ENCODE measurements around the gene DENND1B.

DNA sequence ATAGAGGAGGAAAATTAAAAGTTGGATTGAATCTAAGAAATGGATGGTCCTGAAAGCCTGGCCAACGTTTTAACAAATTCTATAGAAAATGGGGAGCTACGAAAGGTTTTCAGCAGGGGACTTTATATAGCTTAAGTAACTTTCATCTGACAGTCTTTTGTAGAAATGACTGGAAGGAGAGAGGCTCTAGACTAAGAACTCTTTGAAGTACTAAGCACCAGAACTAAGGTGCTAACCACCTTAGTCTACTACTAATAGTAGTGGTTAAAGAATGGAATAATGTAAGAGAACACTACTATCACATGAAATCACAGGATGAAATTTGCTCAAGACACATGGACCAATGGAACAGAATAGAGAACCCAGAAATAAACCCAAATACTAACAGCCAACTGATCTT, 126.1 kb downstream of the DENND1B start:
- TF ChIP-seq, protein P1, sequence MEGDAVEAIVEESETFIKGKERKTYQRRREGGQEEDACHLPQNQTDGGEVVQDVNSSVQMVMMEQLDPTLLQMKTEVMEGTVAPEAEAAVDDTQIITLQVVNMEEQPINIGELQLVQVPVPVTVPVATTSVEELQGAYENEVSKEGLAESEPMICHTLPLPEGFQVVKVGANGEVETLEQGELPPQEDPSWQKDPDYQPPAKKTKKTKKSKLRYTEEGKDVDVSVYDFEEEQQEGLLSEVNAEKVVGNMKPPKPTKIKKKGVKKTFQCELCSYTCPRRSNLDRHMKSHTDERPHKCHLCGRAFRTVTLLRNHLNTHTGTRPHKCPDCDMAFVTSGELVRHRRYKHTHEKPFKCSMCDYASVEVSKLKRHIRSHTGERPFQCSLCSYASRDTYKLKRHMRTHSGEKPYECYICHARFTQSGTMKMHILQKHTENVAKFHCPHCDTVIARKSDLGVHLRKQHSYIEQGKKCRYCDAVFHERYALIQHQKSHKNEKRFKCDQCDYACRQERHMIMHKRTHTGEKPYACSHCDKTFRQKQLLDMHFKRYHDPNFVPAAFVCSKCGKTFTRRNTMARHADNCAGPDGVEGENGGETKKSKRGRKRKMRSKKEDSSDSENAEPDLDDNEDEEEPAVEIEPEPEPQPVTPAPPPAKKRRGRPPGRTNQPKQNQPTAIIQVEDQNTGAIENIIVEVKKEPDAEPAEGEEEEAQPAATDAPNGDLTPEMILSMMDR (conservative IDR thresholded peaks at IDR 0.05 in 1 of 2, IDR thresholded peaks at IDR 0.05 in 1 of 2; ENCODE audit: extremely low read depth in 1 of 2, insufficient read depth in 1 of 2, low read depth in 1 of 2, low read length in 2 of 2), result no peak
- no peak for TF ChIP-seq EZH2 (IDR thresholded peaks at IDR 0.05; ENCODE audit: borderline replicate concordance, low read length)

All from mammary epithelial cell (primary cell).